ENCODE results near the gene IDE. TPM values are rescaled to one million over a fixed set of nuclear protein-coding genes. Genes with fewer than 3 reads are reported as not detected.

Gene IDE
- total RNA-seq, 1 experiment from 2014 or later, result 55.8 TPM

- Histone ChIP-seq H4K20me1 (ENCODE audit: insufficient read depth) (no peaks in the 10 kb centered on the region), H2AFZ (ENCODE audit: low read depth, low read length, poor library complexity, severe bottlenecking) (no peak overlapping the region), H3K27ac (ENCODE audit: low read depth, low read length) (no peak overlapping the region), H3K4me2 (ENCODE audit: low read length) (no peak overlapping the region), H3K4me1 (ENCODE audit: control insufficient read depth in 1 of 2, insufficient read depth in 2 of 2, low read length in 2 of 2) (no peaks in the 10 kb centered on the region), H3K4me3 (replicated peaks in 1 of 2; ENCODE audit: low read depth in 1 of 2, low read length in 2 of 2) (no peak overlapping the region), H3K9ac (ENCODE audit: low read length) (no peak overlapping the region), H3K9me3 (ENCODE audit: control insufficient read depth in 1 of 2, insufficient read depth in 1 of 2, low read depth in 1 of 2, low read length in 2 of 2) (no peaks in the 10 kb centered on the region), H3K79me2 (ENCODE audit: insufficient read depth, low read length) (no peaks in the 10 kb centered on the region), H3K9me2 (ENCODE audit: insufficient read depth) (no peaks in the 10 kb centered on the region), H3K27me3 (ENCODE audit: insufficient read depth, low read length) (no peaks in the 10 kb centered on the region), H3K36me3 (ENCODE audit: control insufficient read depth in 1 of 2, insufficient read depth in 2 of 2, low read length in 2 of 2) (no peaks in the 10 kb centered on the region)
- no peak for TF ChIP-seq SIN3A (IDR thresholded peaks at IDR 0.05; ENCODE audit: low read depth)
- TF ChIP-seq EGR1 (IDR thresholded peaks at IDR 0.05; ENCODE audit: low read depth), result no peak
- TF ChIP-seq POLR2AphosphoS5 (IDR thresholded peaks at IDR 0.05; ENCODE audit: low read depth, low read length), result no peak
- TF ChIP-seq EZH2phosphoT487 (IDR thresholded peaks at IDR 0.05; ENCODE audit: borderline replicate concordance), result no peak
- no peak for TF ChIP-seq CTCF (IDR thresholded peaks at IDR 0.05 in 2 of 3, conservative IDR thresholded peaks at IDR 0.05 in 1 of 3; ENCODE audit: borderline replicate concordance in 1 of 3, insufficient read depth in 1 of 3, low read depth in 2 of 3, low read length in 2 of 3)
- no peak for TF ChIP-seq CBX3 (IDR thresholded peaks at IDR 0.05; ENCODE audit: low read depth)
- TF ChIP-seq MAX (IDR thresholded peaks at IDR 0.05), result no peak
- TF ChIP-seq SP1 (IDR thresholded peaks at IDR 0.05; ENCODE audit: low read depth), result no peak
- no peak for TF ChIP-seq POLR2A (IDR thresholded peaks at IDR 0.05; ENCODE audit: borderline replicate concordance, extremely low read depth, insufficient read depth, insufficient read length)
- no peak for ATAC-seq
- no TSS peak for BruUV-seq (replicated peaks)
- no peak for DNase-seq (ENCODE audit: low read depth, low spot score)
- POLR2A ChIA-PET, result no interaction called here
- RAD21 ChIA-PET (ENCODE audit: low non-redundant PET in 1 of 2, low total read pairs in 2 of 2, uncharacterized antibody in 2 of 2, unreplicated experiment in 2 of 2), result no interaction called here
- intact Hi-C loops (cut with micrococcal nuclease), result no loop called here
- CTCF ChIA-PET, result no interaction called here
These were observed 152.3 kb downstream of the IDE start for GRCh38 chr10:92421550-92421949.
